Measurements from ENCODE around the gene GDI1. TPM values are rescaled to one million over a fixed set of nuclear protein-coding genes. Genes with fewer than 3 reads are reported as not detected.
A peak's percentile ranks its signal among the peaks of the same experiment; 100 is the strongest.

GDI1 gene
- total RNA-seq, 1 donor from 2014 or later, result 144 TPM

DNA sequence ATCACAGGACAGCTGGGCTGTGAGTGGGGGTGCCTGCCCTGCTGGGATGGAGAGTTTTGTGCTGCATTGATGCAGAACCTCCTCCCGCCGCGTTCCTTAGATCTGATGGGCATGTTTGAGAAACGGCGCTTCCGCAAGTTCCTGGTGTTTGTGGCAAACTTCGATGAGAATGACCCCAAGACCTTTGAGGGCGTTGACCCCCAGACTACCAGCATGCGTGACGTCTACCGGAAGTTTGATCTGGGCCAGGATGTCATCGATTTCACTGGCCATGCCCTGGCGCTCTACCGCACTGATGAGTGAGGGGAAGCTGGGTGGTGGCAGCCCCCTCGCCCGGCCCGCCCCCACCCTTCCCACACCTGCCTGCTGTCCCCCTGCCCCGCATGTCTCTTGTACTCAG is 2.9 kb downstream of the GDI1 start:
- TF ChIP-seq, protein P1, sequence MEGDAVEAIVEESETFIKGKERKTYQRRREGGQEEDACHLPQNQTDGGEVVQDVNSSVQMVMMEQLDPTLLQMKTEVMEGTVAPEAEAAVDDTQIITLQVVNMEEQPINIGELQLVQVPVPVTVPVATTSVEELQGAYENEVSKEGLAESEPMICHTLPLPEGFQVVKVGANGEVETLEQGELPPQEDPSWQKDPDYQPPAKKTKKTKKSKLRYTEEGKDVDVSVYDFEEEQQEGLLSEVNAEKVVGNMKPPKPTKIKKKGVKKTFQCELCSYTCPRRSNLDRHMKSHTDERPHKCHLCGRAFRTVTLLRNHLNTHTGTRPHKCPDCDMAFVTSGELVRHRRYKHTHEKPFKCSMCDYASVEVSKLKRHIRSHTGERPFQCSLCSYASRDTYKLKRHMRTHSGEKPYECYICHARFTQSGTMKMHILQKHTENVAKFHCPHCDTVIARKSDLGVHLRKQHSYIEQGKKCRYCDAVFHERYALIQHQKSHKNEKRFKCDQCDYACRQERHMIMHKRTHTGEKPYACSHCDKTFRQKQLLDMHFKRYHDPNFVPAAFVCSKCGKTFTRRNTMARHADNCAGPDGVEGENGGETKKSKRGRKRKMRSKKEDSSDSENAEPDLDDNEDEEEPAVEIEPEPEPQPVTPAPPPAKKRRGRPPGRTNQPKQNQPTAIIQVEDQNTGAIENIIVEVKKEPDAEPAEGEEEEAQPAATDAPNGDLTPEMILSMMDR (conservative IDR thresholded peaks at IDR 0.05; ENCODE audit: low read depth, low read length), result no peak
- no peak for DNase-seq (ENCODE audit: low read depth)
- H3K4me3 ChIP-seq (ENCODE audit: low read depth, low read length), result no peak overlapping the region

DNA sequence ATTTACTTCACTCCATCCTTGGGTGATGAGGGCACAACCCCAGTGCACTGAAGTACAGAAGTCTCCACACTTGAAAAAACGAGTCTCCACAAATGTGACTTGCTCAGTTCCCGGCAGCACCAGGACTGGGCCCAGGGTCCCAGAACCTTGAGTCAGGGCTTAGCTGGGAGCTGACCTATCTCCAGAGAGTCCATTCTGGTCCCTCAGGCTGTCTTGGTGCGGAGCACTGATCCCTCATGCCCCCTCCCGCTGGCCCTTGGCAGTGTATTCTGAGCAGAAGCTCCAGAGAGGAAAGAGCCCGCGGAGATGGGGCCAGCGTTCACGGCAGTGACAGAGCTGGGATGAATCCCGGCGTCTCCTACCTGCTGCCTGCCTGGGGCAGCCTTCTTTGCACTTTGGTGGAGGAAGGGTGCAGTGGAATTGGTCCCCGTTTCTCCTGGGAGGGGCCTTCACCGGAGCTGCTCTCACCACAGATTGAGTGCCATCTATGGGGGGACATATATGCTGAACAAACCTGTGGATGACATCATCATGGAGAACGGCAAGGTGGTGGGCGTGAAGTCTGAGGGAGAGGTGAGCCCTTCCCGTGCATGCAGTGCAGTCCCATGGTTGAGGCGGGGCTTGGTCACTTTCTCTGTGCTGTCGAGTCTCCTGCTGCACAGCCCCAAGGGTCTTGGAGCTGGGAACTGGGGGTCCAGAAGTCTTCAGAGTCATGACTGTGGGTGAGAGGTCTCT is 3.8 kb downstream of the GDI1 start:
- TF ChIP-seq, protein P1 (conservative IDR thresholded peaks at IDR 0.05; ENCODE audit: low read depth, low read length), result no peak
- no peak for DNase-seq (ENCODE audit: low read depth)
- H3K4me3 ChIP-seq (ENCODE audit: low read depth, low read length), result no peak overlapping the region

DNA sequence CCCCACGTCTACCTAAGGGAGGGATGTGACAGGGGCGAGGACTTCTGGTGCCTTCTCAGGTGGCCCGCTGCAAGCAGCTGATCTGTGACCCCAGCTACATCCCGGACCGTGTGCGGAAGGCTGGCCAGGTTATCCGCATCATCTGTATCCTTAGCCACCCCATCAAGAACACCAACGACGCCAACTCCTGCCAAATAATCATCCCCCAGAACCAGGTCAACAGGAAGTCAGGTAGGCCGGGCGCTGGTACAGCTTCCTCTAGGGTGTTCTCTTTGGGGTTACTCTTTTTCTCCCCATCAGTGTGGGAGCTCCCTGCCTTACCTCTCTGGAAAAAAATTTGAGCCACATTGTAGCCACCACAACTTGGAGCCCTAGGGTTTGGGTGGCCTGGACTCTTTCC is 4.6 kb downstream of the GDI1 start:
- TF ChIP-seq, protein P1 (conservative IDR thresholded peaks at IDR 0.05; ENCODE audit: low read depth, low read length), result no peak
- DNase-seq (ENCODE audit: low read depth), result no peak
- H3K4me3 ChIP-seq (ENCODE audit: low read depth, low read length), result no peak overlapping the region

DNA sequence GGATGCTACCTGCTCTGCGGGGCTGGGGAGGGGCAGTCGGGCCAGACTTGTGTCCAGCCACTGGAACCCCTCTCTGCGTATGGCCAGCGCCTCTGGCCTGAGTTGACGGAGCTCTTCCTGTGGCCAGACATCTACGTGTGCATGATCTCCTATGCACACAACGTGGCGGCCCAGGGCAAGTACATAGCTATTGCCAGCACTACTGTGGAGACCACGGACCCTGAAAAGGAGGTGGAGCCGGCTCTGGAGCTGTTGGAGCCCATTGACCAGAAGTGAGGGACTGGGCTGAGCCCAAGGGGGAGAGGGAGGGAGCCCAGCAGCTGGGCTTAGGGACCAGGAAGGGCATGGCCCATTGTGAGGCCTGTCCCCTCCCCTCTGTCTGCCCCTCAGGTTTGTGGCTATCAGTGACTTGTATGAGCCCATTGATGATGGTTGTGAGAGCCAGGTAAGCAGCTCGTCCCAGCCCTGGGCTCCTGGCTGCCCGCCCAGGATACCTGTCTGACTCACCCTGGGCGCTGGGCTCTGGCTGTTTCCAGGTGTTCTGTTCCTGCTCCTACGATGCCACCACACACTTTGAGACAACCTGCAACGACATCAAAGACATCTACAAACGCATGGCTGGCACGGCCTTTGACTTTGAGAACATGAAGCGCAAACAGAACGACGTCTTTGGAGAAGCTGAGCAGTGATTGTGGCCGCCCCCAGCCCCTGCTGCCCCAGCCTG is 5.2 kb downstream of the GDI1 start:
- TF ChIP-seq, protein P1 (conservative IDR thresholded peaks at IDR 0.05; ENCODE audit: low read depth, low read length), result no peak
- no peak for DNase-seq (ENCODE audit: low read depth)
- no peak overlapping the region for H3K4me3 ChIP-seq (ENCODE audit: low read depth, low read length)

DNA sequence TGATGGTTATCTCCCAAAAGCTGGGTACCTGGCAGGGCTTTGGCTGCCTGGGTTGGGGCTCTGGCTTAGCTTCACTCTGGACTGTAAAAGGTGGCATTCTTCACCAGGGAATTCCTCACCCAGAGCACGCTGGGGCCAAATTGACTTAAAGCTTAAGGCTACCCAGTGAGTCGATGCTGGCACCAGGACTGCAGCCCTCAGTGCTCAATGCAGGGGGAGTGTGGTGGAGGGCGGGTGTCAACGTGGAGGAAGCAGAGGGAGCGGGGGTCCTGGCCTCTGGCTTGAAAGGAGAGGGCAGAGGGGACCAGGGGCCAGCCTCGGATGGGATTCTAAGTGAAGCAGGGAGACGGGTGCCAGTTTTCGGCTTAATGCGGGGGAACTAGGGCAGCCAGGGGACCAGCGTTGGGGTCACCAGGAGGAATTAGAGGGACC is 6.5 kb downstream of the GDI1 start:
- H3K4me3 ChIP-seq (ENCODE audit: low read depth, low read length), result peak overlapping the region; percentile 31
- TF ChIP-seq, protein P1 (conservative IDR thresholded peaks at IDR 0.05; ENCODE audit: low read depth, low read length), result no peak
- DNase-seq (ENCODE audit: low read depth), result no peak

DNA sequence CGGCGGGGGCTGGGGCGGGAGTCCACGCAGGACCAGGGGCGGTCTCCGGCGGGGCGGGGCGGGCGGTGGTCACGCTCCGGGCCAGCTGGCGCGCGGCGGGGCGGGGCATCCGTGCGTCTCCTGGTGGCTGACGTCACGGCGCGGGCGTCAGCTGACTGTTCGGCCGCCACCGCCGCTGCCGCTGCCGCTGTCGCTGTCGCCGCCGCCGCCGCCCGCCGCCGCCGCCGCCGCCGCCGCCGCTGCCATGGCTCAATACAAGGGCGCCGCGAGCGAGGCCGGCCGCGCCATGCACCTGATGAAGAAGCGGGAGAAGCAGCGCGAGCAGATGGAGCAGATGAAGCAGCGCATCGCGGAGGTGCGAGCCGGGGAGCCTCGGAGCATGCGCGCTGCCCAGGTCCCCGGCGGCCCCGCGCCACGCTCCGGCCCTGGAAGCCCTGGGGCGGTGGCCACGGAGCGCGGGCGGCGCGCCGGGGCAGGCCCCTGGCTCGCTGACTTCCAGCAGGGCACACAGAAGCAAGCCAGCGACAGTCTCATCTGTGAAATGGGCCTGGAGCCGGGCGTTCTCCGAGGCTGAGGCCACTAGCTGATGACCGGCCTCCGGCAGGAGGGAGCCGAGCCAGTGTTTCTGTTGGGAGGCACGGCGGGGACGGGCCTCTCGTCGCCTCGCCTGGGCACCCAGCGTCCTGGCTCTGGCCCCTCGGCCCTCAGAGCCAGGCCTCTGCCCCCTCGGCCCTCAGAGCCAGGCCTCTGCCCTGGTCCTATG is 7.2 kb downstream of the GDI1 start, which contains the start of gene FAM50A:
TSS of gene FAM50A (plus strand) at position 150 of the 763 bp plus-strand sequence. CDS start at position 245, 95 bp downstream.
- peak within 1 kb of the TSS; percentile 68 for H3K4me3 ChIP-seq (ENCODE audit: low read depth, low read length)
- TF ChIP-seq, protein P1 (conservative IDR thresholded peaks at IDR 0.05; ENCODE audit: low read depth, low read length), result no peak
- no peak for DNase-seq (ENCODE audit: low read depth)
